Right atrium auricular region (tissue), 2 donors: ENCODE data around the gene NMNAT2. TPM values are rescaled to one million over a fixed set of nuclear protein-coding genes. Genes with fewer than 3 reads are reported as not detected.
"Not testable (repeated sequence)": the region's sequence is repeated elsewhere in the genome, so short reads cannot be mapped to it uniquely, and the experiment has no call there.

Experiments used
- DNase-seq: peaks from one replicate; pipeline ENCODE4 v3.0.0-alpha.2; 2019; ENCODE audit warnings: low spot score
- H3K27ac ChIP-seq, 2 donors: fragments of 200-600 bp; sonication (generic); 1 replicate in 1 of 2; 2 replicates in 1 of 2; pipeline ENCODE4 v1.5.1; 2016 to 2019
- H3K27me3 ChIP-seq, 2 donors: fragments of 200-600 bp; sonication (generic); one replicate each; pipeline versions ENCODE4 v1.5.1 to v1.6.0; 2017 to 2019
- H3K36me3 ChIP-seq: fragments of 200-600 bp; sonication (generic); one replicate; pipeline ENCODE4 v1.5.1; 2016
- H3K4me1 ChIP-seq, 2 donors: fragments of 200-600 bp; sonication (generic); one replicate each; pipeline versions ENCODE4 v1.5.1 to v1.6.0; 2017 to 2019
- H3K4me3 ChIP-seq, 2 donors: fragments of 200-600 bp; sonication (generic); 1 replicate in 1 of 2; 2 replicates in 1 of 2; pipeline ENCODE4 v1.5.1; 2017 to 2019; ENCODE audit warnings: mild to moderate bottlenecking in 1 of 2, moderate library complexity in 1 of 2
- H3K9me3 ChIP-seq, 2 donors: fragments of 200-600 bp; sonication (generic); one replicate each; pipeline ENCODE4 v1.5.1; 2019
- total RNA-seq, 2 donors: library from RNA; depleted of rRNA; stranded (reverse); fragments of >200 nt; gene quantifications; one replicate each; pipeline ENCODE4 v1.1.0, GENCODE V29; 2016
- TF ChIP-seq, protein P1 (sequence below), 2 donors: fragments of 200-600 bp; sonication (generic); IDR thresholded peaks; one replicate each; pipeline ENCODE4 v1.5.1; 2019; ENCODE audit warnings: antibody characterized with exemption in 2 of 2

The NMNAT2 gene
- total RNA-seq, 2 donors from 2014 or later = 38.6 to 40.0 TPM

DNA sequence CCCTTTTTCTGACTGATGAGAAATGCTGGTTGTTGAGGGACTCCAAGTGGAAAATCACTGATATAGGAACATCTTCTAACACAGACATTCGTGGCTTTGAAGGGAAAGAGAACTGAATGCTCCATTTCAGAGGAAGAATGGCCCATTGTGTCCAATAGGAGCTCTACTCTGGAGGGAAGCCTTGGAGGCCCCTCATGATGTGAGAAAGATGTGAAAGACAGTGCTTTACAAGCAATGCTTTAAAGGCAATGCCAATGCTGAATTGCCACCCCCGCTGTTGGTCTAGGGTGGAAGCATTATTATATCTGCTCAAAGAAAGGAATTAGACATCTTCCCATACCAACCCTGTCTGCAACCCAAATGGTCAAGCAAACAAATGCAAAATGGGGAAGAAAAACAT lies 13.7 kb downstream of the NMNAT2 start:
- TF ChIP-seq, protein P1, sequence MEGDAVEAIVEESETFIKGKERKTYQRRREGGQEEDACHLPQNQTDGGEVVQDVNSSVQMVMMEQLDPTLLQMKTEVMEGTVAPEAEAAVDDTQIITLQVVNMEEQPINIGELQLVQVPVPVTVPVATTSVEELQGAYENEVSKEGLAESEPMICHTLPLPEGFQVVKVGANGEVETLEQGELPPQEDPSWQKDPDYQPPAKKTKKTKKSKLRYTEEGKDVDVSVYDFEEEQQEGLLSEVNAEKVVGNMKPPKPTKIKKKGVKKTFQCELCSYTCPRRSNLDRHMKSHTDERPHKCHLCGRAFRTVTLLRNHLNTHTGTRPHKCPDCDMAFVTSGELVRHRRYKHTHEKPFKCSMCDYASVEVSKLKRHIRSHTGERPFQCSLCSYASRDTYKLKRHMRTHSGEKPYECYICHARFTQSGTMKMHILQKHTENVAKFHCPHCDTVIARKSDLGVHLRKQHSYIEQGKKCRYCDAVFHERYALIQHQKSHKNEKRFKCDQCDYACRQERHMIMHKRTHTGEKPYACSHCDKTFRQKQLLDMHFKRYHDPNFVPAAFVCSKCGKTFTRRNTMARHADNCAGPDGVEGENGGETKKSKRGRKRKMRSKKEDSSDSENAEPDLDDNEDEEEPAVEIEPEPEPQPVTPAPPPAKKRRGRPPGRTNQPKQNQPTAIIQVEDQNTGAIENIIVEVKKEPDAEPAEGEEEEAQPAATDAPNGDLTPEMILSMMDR (IDR thresholded peaks at IDR 0.05) = no peak
- Histone ChIP-seq H3K36me3 (no peaks in the 10 kb centered on the region), H3K27me3 (no peaks in the 10 kb centered on the region), H3K27ac (peak overlapping the region in 1 of 2 donors; percentile 16), H3K4me3 (no peak overlapping the region), H3K4me1 (no peaks in the 10 kb centered on the region), H3K9me3 (no peaks in the 10 kb centered on the region)
- DNase-seq = no peak

DNA sequence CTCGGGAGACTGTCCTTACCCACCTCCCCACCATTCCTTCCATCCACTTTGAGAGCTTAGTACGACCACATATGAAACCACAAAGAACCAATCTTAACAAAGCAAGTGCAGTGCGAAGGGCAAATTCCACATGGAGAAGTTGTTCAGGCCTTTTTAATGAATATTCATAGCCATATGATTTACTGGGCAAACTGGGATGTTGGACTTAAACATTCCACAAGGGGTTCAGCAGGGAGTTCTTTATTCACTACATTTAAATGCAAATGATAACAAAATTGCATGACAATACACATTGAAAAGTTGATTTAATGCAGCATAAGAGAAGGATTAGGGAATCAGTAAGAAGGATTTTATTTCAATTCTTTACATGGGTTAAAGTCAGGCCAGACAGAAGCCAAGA lies 14.7 kb downstream of the NMNAT2 start:
- no peaks in the 10 kb centered on the region for H3K36me3 ChIP-seq
- no peaks in the 10 kb centered on the region for H3K9me3 ChIP-seq
- H3K4me1 ChIP-seq = no peaks in the 10 kb centered on the region
- DNase-seq = no peak
- no peak overlapping the region for H3K4me3 ChIP-seq
- H3K27ac ChIP-seq = no peak overlapping the region
- H3K27me3 ChIP-seq = no peaks in the 10 kb centered on the region
- TF ChIP-seq, protein P1 (IDR thresholded peaks at IDR 0.05) = no peak

DNA sequence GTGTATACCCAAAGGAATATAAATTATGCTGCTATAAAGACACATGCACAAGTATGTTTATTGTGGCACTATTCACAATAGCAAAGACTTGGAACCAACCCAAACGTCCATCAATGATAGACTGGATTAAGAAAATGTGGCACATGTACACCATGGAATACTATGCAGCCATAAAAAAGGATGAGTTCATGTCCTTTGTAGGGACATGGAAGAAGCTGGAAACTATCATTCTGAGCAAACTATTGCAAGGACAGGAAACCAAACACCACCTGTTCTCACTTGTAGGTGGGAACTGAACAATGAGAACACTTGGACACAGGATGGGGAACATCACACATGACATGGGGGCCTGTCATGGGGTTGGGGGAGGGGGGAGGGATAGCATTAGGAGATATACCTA lies 16.6 kb downstream of the NMNAT2 start:
- not testable (repeated sequence) for H3K4me1 ChIP-seq, H3K27ac ChIP-seq, H3K36me3 ChIP-seq, H3K9me3 ChIP-seq, H3K27me3 ChIP-seq, H3K4me3 ChIP-seq, DNase-seq

DNA sequence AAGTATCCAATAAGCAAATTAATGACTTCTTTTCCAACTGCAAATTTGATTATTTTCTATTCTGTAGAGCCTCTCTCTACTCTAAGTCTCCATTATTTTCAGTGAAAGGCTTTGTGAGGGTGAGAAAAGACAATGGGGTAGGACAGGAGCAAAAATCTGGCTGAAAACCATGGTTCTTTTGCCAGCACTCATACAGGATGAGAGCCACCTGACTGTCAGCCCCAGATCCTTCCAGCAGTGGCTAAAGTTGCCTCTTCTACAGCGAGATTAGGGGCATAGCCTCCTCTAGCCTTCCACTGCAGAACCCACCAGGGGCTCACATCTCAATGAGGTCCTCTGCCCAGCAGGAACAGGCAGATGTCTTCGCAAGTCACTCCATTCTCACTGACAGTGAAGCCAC lies 23.7 kb downstream of the NMNAT2 start:
- H3K27me3 ChIP-seq = no peaks in the 10 kb centered on the region
- peak overlapping the region; percentile 71 to 76 for H3K27ac ChIP-seq
- TF ChIP-seq, protein P1 (IDR thresholded peaks at IDR 0.05) = no peak
- H3K9me3 ChIP-seq = no peaks in the 10 kb centered on the region
- no peaks in the 10 kb centered on the region for H3K36me3 ChIP-seq
- no peak for DNase-seq
- peaks cover 0 to 22% of the 10 kb centered on the region in 2 donors for H3K4me1 ChIP-seq
- no peak overlapping the region for H3K4me3 ChIP-seq

DNA sequence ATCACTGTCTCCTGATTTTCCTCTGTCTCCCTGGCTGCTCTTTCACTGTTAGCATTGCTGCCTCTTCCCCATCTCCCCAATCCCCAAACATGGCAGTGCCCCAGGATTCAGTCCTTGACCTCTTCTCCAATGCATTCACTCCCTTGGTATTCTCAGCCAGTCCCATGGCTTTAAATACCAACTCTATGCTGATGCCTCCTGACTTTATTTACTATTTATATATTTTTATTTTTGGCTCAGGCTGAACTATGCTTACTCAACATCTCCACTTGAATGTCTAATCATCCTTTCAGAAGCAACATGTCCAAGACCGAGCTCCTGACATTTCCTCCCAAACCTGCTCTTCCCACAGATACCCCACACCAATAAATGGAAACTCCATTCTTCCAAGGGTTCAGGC lies 26.3 kb downstream of the NMNAT2 start:
- Histone ChIP-seq H3K27ac (peak overlapping the region; percentile 61 to 76), H3K4me3 (no peak overlapping the region), H3K27me3 (no peaks in the 10 kb centered on the region), H3K4me1 (peaks cover 0 to 19% of the 10 kb centered on the region in 2 donors), H3K36me3 (no peaks in the 10 kb centered on the region), H3K9me3 (no peaks in the 10 kb centered on the region)
- DNase-seq = no peak
- TF ChIP-seq, protein P1 (IDR thresholded peaks at IDR 0.05) = no peak

DNA sequence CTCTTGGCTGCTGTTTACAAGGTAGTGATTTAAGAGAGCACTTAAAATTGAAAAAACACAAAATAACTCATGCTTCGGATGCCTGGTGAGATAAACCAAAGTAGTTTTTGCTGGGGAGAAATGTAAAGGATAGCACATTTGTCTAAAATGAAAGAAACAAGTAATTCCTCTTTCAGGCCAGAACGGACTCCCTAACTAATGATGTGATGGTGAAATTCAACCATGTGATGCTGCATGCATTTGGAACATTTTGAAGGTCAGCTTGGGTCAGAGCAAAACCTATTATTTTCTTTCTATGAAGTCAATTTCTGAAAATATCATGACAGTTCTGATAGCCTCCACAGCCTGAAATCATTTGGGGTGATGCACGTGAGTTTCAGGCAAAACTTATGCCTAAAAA lies 27.6 kb downstream of the NMNAT2 start:
- no peaks in the 10 kb centered on the region for H3K27me3 ChIP-seq
- no peak for DNase-seq
- H3K9me3 ChIP-seq = no peaks in the 10 kb centered on the region
- peaks cover 0 to 12% of the 10 kb centered on the region in 2 donors for H3K4me1 ChIP-seq
- H3K4me3 ChIP-seq = no peak overlapping the region
- peak overlapping the region; percentile 61 to 76 for H3K27ac ChIP-seq
- TF ChIP-seq, protein P1 (IDR thresholded peaks at IDR 0.05) = no peak
- H3K36me3 ChIP-seq = no peaks in the 10 kb centered on the region
